ENCODE data around the gene GABBR2. TPM values are rescaled to one million over a fixed set of nuclear protein-coding genes. Genes with fewer than 3 reads are reported as not detected.

The GABBR2 gene
- total RNA-seq, 1 experiment from 2014 or later = 6.3 TPM

- Histone ChIP-seq H3K27me3 (ENCODE audit: control insufficient read depth, insufficient read depth, low read length) (no peaks in the 10 kb centered on the region), H3K36me3 (ENCODE audit: control insufficient read depth, insufficient read depth, low read length) (no peaks in the 10 kb centered on the region), H3K27ac (ENCODE audit: low read length) (no peak overlapping the region), H3K4me1 (ENCODE audit: control insufficient read depth, insufficient read depth, low read length) (no peaks in the 10 kb centered on the region), H3K9me3 (ENCODE audit: control insufficient read depth, insufficient read depth, low read depth, low read length) (no peaks in the 10 kb centered on the region), H3K4me3 (ENCODE audit: low read depth in 2 of 2, low read length in 2 of 2) (no peak overlapping the region)
- no peak for DNase-seq (ENCODE audit: low read depth, low spot score)
- no peak for ATAC-seq
- in situ Hi-C loops (cut with HindIII; ENCODE audit: low pct_unique_long_range_greater_than_20kb, low sequenced_read_pairs) (no loop called here), intact Hi-C loops (cut with micrococcal nuclease; ENCODE audit: unreplicated experiment) (loop anchor here (5.0 kb wide), 2 partner anchors 390 to 460 kb away; partner anchors contain the start of gene GABBR2)
- POLR2A ChIA-PET = no interaction called here
- no peak for TF ChIP-seq TCF7L2 (IDR thresholded peaks at IDR 0.05; ENCODE audit: low read depth, low read length)
- no peak for TF ChIP-seq SIN3A (IDR thresholded peaks at IDR 0.05; ENCODE audit: borderline replicate concordance, insufficient read depth, low read depth, low read length)
- TF ChIP-seq, protein P1, sequence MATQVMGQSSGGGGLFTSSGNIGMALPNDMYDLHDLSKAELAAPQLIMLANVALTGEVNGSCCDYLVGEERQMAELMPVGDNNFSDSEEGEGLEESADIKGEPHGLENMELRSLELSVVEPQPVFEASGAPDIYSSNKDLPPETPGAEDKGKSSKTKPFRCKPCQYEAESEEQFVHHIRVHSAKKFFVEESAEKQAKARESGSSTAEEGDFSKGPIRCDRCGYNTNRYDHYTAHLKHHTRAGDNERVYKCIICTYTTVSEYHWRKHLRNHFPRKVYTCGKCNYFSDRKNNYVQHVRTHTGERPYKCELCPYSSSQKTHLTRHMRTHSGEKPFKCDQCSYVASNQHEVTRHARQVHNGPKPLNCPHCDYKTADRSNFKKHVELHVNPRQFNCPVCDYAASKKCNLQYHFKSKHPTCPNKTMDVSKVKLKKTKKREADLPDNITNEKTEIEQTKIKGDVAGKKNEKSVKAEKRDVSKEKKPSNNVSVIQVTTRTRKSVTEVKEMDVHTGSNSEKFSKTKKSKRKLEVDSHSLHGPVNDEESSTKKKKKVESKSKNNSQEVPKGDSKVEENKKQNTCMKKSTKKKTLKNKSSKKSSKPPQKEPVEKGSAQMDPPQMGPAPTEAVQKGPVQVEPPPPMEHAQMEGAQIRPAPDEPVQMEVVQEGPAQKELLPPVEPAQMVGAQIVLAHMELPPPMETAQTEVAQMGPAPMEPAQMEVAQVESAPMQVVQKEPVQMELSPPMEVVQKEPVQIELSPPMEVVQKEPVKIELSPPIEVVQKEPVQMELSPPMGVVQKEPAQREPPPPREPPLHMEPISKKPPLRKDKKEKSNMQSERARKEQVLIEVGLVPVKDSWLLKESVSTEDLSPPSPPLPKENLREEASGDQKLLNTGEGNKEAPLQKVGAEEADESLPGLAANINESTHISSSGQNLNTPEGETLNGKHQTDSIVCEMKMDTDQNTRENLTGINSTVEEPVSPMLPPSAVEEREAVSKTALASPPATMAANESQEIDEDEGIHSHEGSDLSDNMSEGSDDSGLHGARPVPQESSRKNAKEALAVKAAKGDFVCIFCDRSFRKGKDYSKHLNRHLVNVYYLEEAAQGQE (IDR thresholded peaks at IDR 0.05; ENCODE audit: insufficient read depth in 1 of 2, low read depth in 2 of 2, low read length in 1 of 2) = no peak
- TF ChIP-seq CTCF (IDR thresholded peaks at IDR 0.05) = no peak
- no peak for TF ChIP-seq POLR2AphosphoS5 (IDR thresholded peaks at IDR 0.05; ENCODE audit: low read depth, low read length)
- no TSS peak for BruUV-seq (replicated peaks)
- CTCF ChIA-PET = interaction anchor here (0.6 kb wide), 1 partner anchor 269 kb away, joined by 5 read pairs; no protein-coding TSS in a partner anchor
Observed at GRCh38 chr9:98317134-98317857, 391.4 kb downstream of the GABBR2 start.

DNA sequence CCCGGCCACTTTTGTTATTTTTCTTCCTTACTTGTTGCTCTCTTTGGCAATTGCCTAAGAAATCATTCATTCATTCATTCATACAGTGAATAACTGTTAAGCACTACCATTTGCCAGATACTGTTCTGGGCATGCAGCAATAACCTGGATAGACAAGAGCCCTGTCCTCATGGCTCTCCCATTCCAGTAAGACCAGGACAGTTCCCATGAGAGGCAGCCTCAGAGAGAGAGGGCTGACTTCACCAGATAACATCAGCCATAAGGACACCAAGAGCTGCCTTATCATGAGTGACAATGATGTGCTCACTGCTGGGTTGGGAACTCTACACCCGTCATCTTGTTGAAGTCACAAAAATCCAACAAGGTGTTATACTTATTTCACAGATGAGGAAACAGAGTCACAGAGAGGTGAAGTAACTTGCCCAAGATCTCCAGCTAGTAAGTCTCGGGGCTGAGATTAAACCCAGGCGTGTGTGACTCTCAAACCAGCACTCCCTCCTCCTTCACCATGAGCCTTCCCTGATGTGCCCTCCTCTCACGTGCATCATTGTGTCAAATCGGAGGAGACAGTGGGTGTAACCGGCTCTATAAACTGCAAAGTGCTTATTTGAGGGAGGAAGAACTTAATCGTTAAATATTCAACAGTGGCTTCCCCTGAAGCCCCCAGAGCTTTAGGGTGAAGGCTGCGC is 392.1 kb downstream of the GABBR2 start:
- no peaks in the 10 kb centered on the region for H3K36me3 ChIP-seq (ENCODE audit: control insufficient read depth, insufficient read depth, low read length)
- in situ Hi-C loops (cut with HindIII; ENCODE audit: low pct_unique_long_range_greater_than_20kb, low sequenced_read_pairs) (no loop called here), intact Hi-C loops (cut with micrococcal nuclease; ENCODE audit: unreplicated experiment) (loop anchor here (5.0 kb wide), 2 partner anchors 391 to 461 kb away; partner anchors contain the start of gene GABBR2)
- TF ChIP-seq CTCF (IDR thresholded peaks at IDR 0.05) (no peak), TCF7L2 (IDR thresholded peaks at IDR 0.05; ENCODE audit: low read depth, low read length) (no peak), POLR2AphosphoS5 (IDR thresholded peaks at IDR 0.05; ENCODE audit: low read depth, low read length) (no peak), SIN3A (IDR thresholded peaks at IDR 0.05; ENCODE audit: borderline replicate concordance, insufficient read depth, low read depth, low read length) (no peak)
- TF ChIP-seq, protein P1 (IDR thresholded peaks at IDR 0.05; ENCODE audit: insufficient read depth in 1 of 2, low read depth in 2 of 2, low read length in 1 of 2) = no peak
- no TSS peak for BruUV-seq (replicated peaks)
- no peak for DNase-seq (ENCODE audit: low read depth, low spot score)
- no peaks in the 10 kb centered on the region for H3K9me3 ChIP-seq (ENCODE audit: control insufficient read depth, insufficient read depth, low read depth, low read length)
- ChIA-PET CTCF (interaction anchor here (0.6 to 1.0 kb wide), 2 partner anchors 269 to 459 kb away, joined by 4 to 5 read pairs; no protein-coding TSS in a partner anchor), POLR2A (no interaction called here)
- no peak overlapping the region for H3K4me3 ChIP-seq (ENCODE audit: low read depth in 2 of 2, low read length in 2 of 2)
- H3K27ac ChIP-seq (ENCODE audit: low read length) = no peak overlapping the region
- no peaks in the 10 kb centered on the region for H3K27me3 ChIP-seq (ENCODE audit: control insufficient read depth, insufficient read depth, low read length)
- no peaks in the 10 kb centered on the region for H3K4me1 ChIP-seq (ENCODE audit: control insufficient read depth, insufficient read depth, low read length)
- no peak for ATAC-seq
